Central memory CD4-positive, alpha-beta T cell (primary cell): ENCODE measurements around the gene C3orf49.

Experiments used
- DNase-seq: peaks from one replicate; pipeline ENCODE4 v3.0.0; 2022
- total RNA-seq, 3 experiments: gene quantifications; one replicate each; lab custom pipeline; 2026; lab: John Stamatoyannopoulos, UW

Gene C3orf49, protein sequence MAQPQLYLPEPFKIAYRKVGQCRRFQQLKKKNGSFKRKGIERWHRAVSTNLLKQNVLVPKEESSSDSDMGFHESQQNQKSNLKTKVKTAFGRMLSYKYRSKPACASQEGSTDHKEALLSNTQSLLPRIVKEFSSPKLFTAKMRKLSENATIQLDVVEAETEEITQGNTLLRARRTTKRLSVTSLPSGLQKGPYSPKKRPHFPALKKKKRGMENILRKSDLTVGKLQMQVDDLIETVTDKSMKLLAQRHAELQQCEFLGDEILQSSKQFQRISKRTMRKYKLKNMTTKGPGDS
- 0 reads per million in 3 experiments for total RNA-seq

GRCh38 chr3:63819151-63819398, at the start of gene C3orf49:
Gene C3orf49 (plus strand): TSS chr3:63819299. CDS start chr3:63819472, 173 bp downstream.
- DNase-seq: no peak

DNA sequence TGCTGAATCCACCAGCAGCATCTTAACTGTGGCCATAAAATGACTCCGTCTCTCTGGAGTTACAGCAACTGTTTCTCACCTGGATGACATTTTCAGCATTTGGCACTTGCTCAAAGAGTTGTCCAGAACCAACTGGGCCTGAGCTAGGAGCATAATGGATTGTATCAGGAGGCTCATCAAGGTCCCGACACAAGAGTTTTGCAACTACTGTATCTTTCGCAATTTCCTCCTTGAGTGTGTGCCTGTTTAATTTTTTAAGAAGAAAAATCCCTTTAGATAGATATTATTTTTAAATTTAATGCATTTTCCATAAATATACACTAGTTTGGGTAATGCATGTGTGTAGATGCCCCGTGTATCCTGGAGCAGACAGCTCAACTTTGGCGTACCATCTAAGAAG, 44.3 kb upstream of the C3orf49 start:
- no peak for DNase-seq

DNA sequence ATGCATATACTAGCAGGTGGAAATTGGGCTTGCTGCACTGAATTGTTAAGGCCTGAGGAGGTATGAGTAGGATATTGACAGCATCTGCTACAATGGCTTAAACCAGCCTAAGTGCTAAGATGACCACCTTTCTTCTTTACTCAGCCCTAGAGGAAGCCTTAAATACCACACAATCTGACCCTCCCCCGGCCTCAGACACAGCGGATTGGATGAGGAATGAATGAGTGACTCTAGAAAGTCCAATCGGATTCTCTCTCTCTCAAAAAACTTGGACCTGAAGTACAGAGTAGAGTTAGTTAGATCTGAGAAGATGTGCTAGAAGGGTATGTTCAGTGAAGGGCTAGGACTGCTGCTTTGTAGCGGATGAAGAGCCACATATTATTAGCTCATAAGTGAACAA, 39.9 kb upstream of the C3orf49 start:
- DNase-seq: no peak

GRCh38 chr3:63791974-63792373, 27.1 kb upstream of the C3orf49 start:
- DNase-seq: no peak

GRCh38 chr3:63795438-63795837, 23.7 kb upstream of the C3orf49 start:
- no peak for DNase-seq

DNA sequence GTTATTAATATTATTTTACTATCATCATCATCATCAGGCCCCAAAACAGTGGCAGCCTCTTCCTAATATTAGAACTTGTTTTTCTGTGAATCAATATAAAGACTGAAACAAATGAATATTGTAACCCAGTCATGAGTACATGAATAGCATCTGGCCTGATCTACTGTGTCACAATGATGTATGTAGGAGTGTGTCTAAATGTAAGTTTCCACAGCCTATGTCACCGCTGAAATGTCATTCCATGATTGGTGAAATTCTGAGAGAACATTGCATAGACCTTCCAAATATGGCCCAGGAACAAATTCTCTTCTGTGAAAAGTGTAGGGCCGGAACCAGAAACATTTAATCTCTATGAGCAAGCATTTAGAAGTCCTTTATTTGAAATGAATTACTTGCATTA, 20.6 kb upstream of the C3orf49 start:
- DNase-seq: no peak

- DNase-seq: no peak
Observed at GRCh38 chr3:63798949-63799348, 20.1 kb upstream of the C3orf49 start.

- DNase-seq: no peak
Observed at GRCh38 chr3:63800097-63800496, 19.0 kb upstream of the C3orf49 start.

- no peak for DNase-seq
Observed at GRCh38 chr3:63803911-63804310, 15.2 kb upstream of the C3orf49 start.

DNA sequence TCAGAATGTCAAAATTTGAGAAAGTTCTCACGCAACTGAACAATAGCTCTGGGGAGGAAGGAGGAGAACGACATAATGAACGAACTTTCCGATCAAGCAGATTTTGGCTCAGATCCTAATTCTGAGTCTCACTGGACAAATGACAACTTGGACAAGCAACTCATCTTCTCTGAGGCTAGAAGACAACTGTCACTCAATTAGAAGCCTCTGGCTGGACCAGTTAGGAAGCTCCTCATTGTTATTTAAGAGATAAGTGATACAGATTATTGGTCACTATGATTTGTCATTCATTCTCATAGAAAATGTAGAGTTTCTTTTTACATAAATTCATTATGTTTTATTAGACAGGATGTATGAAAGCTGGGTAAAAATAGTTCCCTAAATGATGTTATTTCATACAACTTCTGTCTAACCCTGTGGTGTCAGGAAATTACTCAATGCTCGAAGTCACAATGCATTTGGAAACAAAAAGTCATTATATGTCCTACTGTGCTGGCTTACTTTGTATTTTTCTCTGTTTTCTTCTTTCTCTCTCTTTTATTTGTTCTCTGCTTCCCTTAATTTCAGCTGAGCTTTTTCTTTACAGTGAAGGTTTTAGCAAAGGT, 11.0 kb upstream of the C3orf49 start:
- DNase-seq: no peak

DNA sequence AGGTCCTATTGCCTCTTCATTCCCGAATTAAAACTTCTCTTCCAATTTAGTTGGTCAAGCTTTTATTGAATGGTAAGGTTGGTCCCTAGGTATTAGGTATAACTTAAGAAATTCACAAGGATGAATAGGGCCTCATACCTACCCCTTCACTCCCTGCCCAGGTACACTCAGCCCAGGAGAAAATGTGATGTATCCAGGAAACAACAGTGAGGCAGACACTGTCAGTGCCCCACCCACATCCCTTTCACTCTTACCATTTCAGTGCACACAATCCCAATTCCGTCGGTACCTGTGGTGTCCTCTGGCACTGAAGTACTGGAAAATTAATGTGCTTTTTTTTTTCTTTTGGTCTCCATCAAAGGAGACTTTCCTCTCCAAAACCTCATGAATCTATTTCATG, 10.5 kb upstream of the C3orf49 start:
- no peak for DNase-seq

DNA sequence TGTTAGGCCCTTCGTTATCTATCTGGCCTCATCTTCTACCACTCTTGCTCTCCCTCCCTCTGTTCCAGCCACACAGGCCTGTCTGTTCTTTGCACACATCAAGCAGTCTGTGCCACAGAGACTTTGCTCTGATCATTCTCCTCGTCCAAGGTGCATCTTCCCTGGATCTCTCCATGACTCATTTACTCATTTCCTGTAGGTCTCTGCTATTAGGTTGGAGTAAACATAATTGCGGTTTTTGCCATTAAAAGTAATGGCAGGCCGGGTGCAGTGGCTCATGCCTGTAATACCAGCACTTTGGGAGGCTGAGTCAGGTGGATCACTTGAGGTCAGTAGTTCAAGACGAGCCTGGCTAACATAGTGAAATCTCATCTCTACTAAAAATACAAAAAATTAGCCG, 9.5 kb upstream of the C3orf49 start:
- no peak for DNase-seq

- DNase-seq: no peak
Observed at GRCh38 chr3:63814237-63814636, 4.9 kb upstream of the C3orf49 start.

GRCh38 chr3:63817225-63817624, 1.9 kb upstream of the C3orf49 start:
- DNase-seq: no peak

- DNase-seq: peak; percentile 35
Observed at GRCh38 chr3:63818282-63819150, 583 bp upstream of the C3orf49 start.

DNA sequence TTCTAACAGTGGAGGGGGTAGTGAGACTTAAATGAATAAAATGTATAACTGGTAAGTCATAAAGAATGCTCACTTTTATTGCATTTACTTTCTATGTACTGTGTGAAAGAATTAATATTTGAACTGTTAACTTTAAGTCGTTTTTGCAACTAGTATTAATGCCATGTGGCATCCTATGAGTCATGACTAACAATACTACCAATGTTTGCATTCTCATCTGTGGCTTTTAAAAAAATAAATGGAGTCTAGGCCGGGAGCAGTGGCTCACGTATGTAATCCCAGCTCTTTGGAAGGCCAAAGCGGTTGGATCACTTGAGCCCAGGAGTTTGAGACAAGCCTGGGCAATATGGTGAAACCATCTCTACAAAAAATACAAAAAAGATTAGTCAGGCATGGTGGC, 5.2 kb downstream of the C3orf49 start:
- no peak for DNase-seq

- no peak for DNase-seq
Observed at GRCh38 chr3:63830526-63830925, 11.4 kb downstream of the C3orf49 start.

DNA sequence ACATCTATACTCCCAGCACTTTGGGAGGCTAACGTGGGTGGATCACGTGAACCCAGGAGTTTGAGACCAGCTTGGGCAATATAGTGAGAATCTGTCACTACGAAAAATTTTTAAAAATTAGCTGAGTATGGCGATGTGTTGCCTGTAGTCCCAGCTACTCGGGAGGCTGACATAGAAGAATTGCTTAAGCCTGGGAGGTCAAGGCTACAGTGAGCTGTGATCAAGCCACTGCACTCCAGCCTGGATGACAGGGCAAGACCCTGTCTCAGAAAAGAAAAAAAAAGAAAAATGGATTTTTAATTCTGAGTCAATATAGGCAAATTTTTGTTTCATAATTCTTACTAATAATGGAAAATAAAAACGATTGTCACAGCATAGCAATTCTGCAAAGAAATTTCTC, 13.3 kb downstream of the C3orf49 start:
- DNase-seq: no peak

DNA sequence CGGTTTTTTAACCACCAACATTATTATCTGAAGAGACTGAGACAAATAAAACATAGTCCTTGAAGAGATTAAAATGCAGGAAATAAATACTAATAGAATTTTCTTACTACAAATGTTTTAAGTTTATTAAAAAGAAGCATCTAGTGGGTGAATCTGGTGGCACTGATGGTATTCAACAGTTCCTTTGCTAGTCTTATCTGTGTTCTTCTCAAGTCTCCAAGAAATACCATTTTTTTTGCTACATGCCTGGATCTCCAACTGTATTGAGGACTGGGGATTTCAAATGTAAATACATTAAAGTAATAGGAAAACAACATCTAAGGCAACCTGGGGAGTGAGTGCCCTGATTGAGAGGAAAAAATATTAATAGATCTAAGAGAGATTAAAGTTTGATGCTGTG, 22.6 kb downstream of the C3orf49 start:
- no peak for DNase-seq

DNA sequence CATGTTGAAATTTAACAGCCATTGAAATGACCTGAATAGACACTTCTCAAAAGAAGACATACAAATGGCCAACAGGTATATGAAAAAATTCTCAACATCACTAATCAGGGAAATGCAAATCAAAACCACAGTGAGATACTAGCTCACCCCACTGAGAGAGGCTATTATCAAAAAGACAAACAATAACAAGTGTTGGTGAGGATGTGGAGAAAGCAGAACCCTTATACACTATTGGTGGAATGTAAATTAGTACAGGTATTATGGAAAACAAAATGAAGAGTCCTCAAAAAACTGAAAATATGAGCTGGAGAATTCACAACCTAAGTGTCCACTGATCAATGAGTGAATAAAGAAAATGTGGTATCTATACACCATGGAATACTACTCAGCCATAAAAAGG, 23.0 kb downstream of the C3orf49 start:
- no peak for DNase-seq

DNA sequence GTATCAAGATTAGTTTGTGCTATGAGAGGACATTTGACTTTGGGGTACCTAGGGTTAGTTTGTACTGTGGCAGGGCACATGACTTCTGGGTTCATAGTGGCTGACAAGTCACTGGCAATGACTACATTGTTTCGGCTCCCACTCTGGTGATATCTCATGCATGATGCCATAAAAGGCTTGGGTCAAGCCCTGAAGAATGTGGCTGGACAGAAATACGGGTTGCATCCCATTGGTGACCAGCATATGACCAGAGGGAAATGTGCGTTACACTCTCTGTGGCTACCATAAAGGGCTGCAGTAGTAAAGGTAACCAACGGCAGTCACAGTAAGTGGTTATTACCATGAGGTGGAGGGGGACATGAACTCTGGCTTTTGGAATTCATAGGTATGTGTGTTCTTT, 26.1 kb downstream of the C3orf49 start:
- DNase-seq: no peak

GRCh38 chr3:63847718-63848450, 28.8 kb downstream of the C3orf49 start:
- DNase-seq: no peak

DNA sequence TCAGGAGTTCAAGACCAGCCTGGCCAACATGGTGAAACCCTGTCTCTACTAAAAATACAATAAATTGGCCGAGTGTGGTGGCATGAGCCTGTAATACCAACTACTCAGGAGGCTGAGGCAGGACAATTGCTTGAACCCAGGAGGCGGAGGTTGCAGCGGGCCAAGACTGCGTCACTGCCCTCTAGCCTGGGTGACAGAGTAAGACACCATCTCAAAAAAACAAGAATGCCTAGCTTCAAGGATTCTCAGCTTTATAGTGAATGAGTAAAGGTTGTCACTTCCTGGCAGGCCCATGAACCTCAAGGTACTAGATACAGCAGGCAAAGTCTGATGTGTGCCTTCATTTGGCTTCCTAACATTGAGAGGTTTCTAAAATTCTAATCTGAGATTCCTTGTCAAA, 30.1 kb downstream of the C3orf49 start:
- no peak for DNase-seq
